Ascending aorta (tissue), 2 donors: ENCODE data around the gene DKC1. TPM values are rescaled to one million over a fixed set of nuclear protein-coding genes. Genes with fewer than 3 reads are reported as not detected.
A peak's percentile ranks its signal among the peaks of the same experiment; 100 is the strongest.

Source experiments
- DNase-seq, 2 donors: peaks; one replicate each; pipeline ENCODE4 v3.0.0-alpha.2; 2019; ENCODE audit warnings: low spot score in 2 of 2
- H3K27ac ChIP-seq, 2 donors: fragments of 200-600 bp; sonication (generic); one replicate each; pipeline ENCODE4 v1.5.1; 2016 to 2017; ENCODE audit warnings: mild to moderate bottlenecking in 1 of 2
- H3K27me3 ChIP-seq: fragments of 200-600 bp; sonication (generic); one replicate; pipeline ENCODE4 v1.5.1; 2017
- H3K36me3 ChIP-seq, 2 donors: fragments of 200-600 bp; sonication (generic); one replicate each; pipeline ENCODE4 v1.5.1; 2016
- H3K4me1 ChIP-seq, 2 donors: fragments of 200-600 bp; sonication (generic); one replicate each; pipeline ENCODE4 v1.5.1; 2016 to 2017; ENCODE audit warnings: mild to moderate bottlenecking in 1 of 2
- H3K4me3 ChIP-seq, 2 donors: fragments of 200-600 bp; sonication (generic); one replicate each; pipeline ENCODE4 v1.5.1; 2016 to 2017; ENCODE audit warnings: mild to moderate bottlenecking in 1 of 2
- H3K9me3 ChIP-seq, 2 donors: fragments of 200-600 bp; sonication (generic); one replicate each; pipeline ENCODE4 v1.5.1; 2016
- intact Hi-C: fragments of 100-400 bp; cut with DNase I; formaldehyde crosslinking; loops from one replicate; pipeline ENCODE4 v1.15.1; 2023
- total RNA-seq: library from RNA; depleted of rRNA; stranded (reverse); fragments of >200 nt; gene quantifications from one replicate; pipeline ENCODE4 v1.1.0, GENCODE V29; 2016
- TF ChIP-seq, protein P1 (sequence below), 3 experiments: fragments of 200-600 bp in 2 of 3; fragments of 450-650 bp in 1 of 3; sonication (generic) in 2 of 3; IDR thresholded peaks; one replicate each; pipeline ENCODE4 v1.5.1; 2016 to 2019; ENCODE audit warnings: antibody characterized with exemption in 3 of 3, mild to moderate bottlenecking in 1 of 3, moderate library complexity in 1 of 3

Gene DKC1
- total RNA-seq, 1 donor from 2014 or later: 3.4 TPM

DNA sequence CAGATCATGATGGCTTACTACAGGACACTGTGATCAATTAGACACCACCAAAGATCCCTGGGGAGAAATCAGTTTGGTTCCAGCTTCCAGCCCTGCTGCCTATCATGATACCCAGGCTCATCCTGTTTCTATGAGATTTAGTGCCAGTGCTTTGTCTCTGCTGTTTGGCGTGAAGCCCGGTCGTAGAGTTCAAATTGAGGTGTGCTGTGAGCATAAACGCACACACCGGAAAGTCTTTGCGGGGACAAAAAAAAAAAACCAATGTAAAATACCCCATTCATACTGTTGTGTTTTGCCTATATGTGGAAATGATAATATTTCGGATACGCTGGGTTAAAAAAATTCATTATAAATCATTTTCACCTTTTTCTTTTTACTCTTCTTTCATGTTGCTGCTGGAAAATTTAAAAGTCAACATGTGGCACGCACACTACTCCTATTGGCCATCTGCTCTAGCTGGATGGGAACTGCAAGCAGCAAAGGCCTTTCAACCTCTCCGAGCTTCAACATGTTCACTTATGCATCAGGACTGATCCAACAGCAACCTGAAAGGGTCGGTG is 607 bp upstream of the DKC1 start:
- TF ChIP-seq, protein P1, sequence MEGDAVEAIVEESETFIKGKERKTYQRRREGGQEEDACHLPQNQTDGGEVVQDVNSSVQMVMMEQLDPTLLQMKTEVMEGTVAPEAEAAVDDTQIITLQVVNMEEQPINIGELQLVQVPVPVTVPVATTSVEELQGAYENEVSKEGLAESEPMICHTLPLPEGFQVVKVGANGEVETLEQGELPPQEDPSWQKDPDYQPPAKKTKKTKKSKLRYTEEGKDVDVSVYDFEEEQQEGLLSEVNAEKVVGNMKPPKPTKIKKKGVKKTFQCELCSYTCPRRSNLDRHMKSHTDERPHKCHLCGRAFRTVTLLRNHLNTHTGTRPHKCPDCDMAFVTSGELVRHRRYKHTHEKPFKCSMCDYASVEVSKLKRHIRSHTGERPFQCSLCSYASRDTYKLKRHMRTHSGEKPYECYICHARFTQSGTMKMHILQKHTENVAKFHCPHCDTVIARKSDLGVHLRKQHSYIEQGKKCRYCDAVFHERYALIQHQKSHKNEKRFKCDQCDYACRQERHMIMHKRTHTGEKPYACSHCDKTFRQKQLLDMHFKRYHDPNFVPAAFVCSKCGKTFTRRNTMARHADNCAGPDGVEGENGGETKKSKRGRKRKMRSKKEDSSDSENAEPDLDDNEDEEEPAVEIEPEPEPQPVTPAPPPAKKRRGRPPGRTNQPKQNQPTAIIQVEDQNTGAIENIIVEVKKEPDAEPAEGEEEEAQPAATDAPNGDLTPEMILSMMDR (IDR thresholded peaks at IDR 0.05): no peak
- intact Hi-C loops: no loop called here
- Histone ChIP-seq H3K27ac (peak overlapping the region in 1 of 2 donors; percentile 35), H3K27me3 (no peaks in the 10 kb centered on the region), H3K36me3 (peaks cover 4 to 12% of the 10 kb centered on the region in 2 donors), H3K9me3 (no peaks in the 10 kb centered on the region), H3K4me1 (no peaks in the 10 kb centered on the region), H3K4me3 (peak overlapping the region; percentile 57 to 74)
- no peak for DNase-seq

GRCh38 chrX:154774622-154775021 is 12.0 kb downstream of the DKC1 start:
- no peak for DNase-seq
- intact Hi-C loops: no loop called here
- Histone ChIP-seq H3K36me3 (peaks cover 9 to 43% of the 10 kb centered on the region in 2 donors), H3K27me3 (no peaks in the 10 kb centered on the region), H3K4me3 (no peak overlapping the region), H3K9me3 (peaks cover 0 to 3% of the 10 kb centered on the region in 2 donors), H3K4me1 (no peaks in the 10 kb centered on the region), H3K27ac (no peak overlapping the region)
- TF ChIP-seq, protein P1 (IDR thresholded peaks at IDR 0.05): no peak

- Histone ChIP-seq H3K4me1 (no peaks in the 10 kb centered on the region), H3K4me3 (no peak overlapping the region), H3K9me3 (peaks cover 0 to 3% of the 10 kb centered on the region in 2 donors), H3K27ac (no peak overlapping the region), H3K27me3 (no peaks in the 10 kb centered on the region), H3K36me3 (peaks cover 9 to 43% of the 10 kb centered on the region in 2 donors)
- TF ChIP-seq, protein P1 (IDR thresholded peaks at IDR 0.05): no peak
- no peak for DNase-seq
- intact Hi-C loops: no loop called here
Observed at GRCh38 chrX:154775419-154776349, 13.0 kb downstream of the DKC1 start.

DNA sequence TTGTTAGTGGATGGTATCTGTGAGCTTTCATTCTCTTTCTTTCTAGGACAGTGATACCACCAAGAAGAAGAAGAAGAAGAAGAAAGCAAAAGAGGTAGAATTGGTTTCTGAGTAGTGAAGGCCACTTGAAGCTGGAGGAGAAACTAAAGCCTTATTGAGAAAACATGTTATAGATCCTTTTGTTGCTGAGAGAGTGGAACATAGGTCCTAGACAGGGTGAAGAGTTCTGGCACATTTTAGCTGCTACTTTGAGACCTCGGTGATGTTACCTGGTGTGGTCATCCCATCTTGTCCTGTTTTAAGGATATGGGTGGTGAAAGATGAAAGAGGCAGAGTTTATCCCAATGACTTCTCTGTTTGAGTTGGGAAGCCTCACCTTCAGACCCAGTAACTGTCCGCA is 14.1 kb downstream of the DKC1 start:
- intact Hi-C loops: no loop called here
- H3K4me3 ChIP-seq: no peak overlapping the region
- H3K36me3 ChIP-seq: peaks cover 9 to 39% of the 10 kb centered on the region in 2 donors
- no peak overlapping the region for H3K27ac ChIP-seq
- TF ChIP-seq, protein P1 (IDR thresholded peaks at IDR 0.05): no peak
- no peaks in the 10 kb centered on the region for H3K4me1 ChIP-seq
- H3K9me3 ChIP-seq: peaks cover 0 to 3% of the 10 kb centered on the region in 2 donors
- H3K27me3 ChIP-seq: no peaks in the 10 kb centered on the region
- DNase-seq: no peak

GRCh38 chrX:154779261-154779660 is 16.6 kb downstream of the DKC1 start:
- Histone ChIP-seq H3K27ac (no peak overlapping the region), H3K36me3 (peaks cover 9 to 22% of the 10 kb centered on the region in 2 donors), H3K9me3 (no peaks in the 10 kb centered on the region), H3K4me1 (no peaks in the 10 kb centered on the region), H3K4me3 (no peak overlapping the region), H3K27me3 (no peaks in the 10 kb centered on the region)
- no peak for DNase-seq
- intact Hi-C loops: no loop called here
- TF ChIP-seq, protein P1 (IDR thresholded peaks at IDR 0.05): no peak
